ENCODE results near the gene GALNT7.
"Not testable (repeated sequence)": the region's sequence is repeated elsewhere in the genome, so short reads cannot be mapped to it uniquely, and the experiment has no call there.

The GALNT7 gene

GRCh38 chr4:173165706-173166105, 2.9 kb upstream of the GALNT7 start:
- no peak for DNase-seq (ENCODE audit: low read depth in 2 of 2)

GRCh38 chr4:173166491-173166890, 2.1 kb upstream of the GALNT7 start:
- DNase-seq (ENCODE audit: low read depth in 2 of 2) = no peak

- no peak for DNase-seq (ENCODE audit: low read depth in 2 of 2)
Measured at GRCh38 chr4:173167758-173168395, 734 bp upstream of the GALNT7 start.

GRCh38 chr4:173169178-173169427, 492 bp downstream of the GALNT7 start:
- no peak for DNase-seq (ENCODE audit: low read depth in 2 of 2)

DNA sequence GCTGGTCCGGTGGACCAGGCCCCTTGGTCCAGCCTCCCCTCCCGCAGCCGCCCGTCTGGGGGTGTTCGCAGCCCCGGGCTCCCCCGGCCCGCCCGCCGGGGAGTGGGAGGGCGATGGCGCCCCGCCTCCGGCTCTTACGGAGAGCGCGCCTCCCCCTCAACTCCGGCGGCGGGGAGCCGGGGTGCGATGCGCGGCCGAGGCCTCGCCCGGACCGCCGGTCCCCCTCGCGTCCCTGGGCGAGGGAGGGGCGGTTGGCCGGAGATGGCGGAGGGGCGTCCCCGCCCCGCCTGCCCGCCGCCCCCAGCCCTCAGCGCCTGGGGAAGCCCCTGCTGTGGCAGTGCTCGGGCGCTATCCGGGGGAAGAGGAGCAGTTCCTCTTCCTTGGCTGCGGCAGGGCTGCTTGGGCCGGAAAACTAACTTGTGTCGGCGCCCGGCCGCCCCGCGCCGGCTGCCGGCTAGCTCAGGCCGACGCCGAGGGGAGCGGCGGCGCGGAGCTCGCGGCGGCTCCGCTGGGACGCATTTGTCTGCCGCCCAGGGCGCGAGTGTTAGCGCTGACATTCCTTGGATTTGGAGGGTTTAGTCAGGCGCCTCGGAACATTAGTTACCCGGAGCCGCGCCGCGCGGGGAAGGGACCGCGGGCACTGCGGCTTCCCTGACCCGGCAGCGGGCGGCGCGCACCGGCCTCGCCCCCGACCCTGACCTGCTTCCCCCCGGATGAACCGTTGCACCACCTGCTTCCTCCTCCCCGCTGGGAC, 994 bp downstream of the GALNT7 start:
- peak; percentile 43 to 50 for DNase-seq (ENCODE audit: low read depth in 2 of 2)

GRCh38 chr4:173170182-173170778, 1.7 kb downstream of the GALNT7 start:
- DNase-seq (ENCODE audit: low read depth in 2 of 2) = no peak

GRCh38 chr4:173171098-173171497, 2.5 kb downstream of the GALNT7 start:
- DNase-seq (ENCODE audit: low read depth in 2 of 2) = no peak

- DNase-seq (ENCODE audit: low read depth in 2 of 2) = no peak
Measured at GRCh38 chr4:173171987-173172386, 3.4 kb downstream of the GALNT7 start.

- no peak for DNase-seq (ENCODE audit: low read depth in 2 of 2)
Measured at GRCh38 chr4:173174184-173174583, 5.6 kb downstream of the GALNT7 start.

DNA sequence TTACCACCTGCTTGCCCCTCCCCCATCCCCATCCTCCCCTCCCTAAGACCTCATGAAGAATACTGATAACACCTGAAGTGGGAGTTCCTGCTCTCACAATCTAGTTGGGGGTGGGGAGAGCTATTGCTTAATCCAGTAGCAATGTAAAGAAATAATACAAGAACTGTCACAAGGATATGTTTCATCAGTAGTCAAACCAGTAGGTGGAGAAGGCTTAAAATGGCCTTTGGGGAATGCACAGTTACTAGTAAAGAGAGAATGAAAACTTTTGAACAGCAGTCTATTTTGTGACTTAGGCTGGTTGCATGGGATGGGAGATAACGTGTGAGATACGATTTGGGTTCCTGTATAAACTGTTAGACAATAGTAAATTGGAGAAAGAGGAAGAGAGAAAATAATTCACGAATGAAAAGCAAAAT, 6.0 kb downstream of the GALNT7 start:
- DNase-seq (ENCODE audit: low read depth in 2 of 2) = no peak

GRCh38 chr4:173176010-173176409, 7.4 kb downstream of the GALNT7 start:
- DNase-seq (ENCODE audit: low read depth in 2 of 2) = no peak

GRCh38 chr4:173177232-173177631, 8.6 kb downstream of the GALNT7 start:
- DNase-seq (ENCODE audit: low read depth in 2 of 2) = no peak

DNA sequence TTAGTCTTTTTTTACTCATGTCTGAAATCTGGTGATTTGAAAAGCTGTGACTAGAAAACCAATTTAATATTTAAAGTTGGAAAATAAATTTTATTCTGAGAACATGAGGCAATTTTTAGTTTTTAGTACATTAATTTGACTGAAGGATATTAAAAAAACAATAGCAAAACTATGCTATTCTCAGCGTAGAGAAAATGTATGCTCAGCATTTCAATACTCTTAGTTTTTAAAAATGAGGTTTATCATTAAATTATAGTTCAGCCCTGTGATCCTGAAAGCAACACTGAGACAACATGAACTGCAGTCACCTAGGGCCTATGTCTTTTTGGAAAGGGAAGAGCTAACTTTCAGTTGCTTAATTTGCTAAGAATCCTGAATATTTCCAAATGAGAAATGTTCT, 9.5 kb downstream of the GALNT7 start:
- no peak for DNase-seq (ENCODE audit: low read depth in 2 of 2)

- no peak for DNase-seq (ENCODE audit: low read depth in 2 of 2)
Measured at GRCh38 chr4:173181848-173182247, 13.2 kb downstream of the GALNT7 start.

DNA sequence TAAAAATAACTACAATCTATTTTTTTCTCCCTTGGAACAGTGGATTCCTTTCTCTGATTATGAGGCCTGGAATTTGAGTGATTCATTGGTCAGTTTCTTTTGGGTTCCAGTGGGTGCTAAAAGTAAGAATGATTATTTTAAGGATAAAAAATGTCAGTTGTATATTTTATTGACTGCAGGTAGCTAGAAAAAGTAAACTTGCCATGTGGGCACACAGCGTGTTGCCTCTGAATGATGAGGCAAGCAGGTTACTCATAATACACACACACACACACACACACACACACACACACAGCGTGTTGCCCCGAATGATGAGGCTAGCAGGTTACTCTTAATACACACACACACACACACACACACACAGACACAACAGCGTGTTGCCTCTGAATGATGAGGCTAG, 13.8 kb downstream of the GALNT7 start:
- no peak for DNase-seq (ENCODE audit: low read depth in 2 of 2)

GRCh38 chr4:173183659-173184247, 15.1 kb downstream of the GALNT7 start:
- not testable (repeated sequence) for DNase-seq (ENCODE audit: low read depth in 2 of 2)

GRCh38 chr4:173185847-173186510, 17.4 kb downstream of the GALNT7 start:
- no peak for DNase-seq (ENCODE audit: low read depth in 2 of 2)

DNA sequence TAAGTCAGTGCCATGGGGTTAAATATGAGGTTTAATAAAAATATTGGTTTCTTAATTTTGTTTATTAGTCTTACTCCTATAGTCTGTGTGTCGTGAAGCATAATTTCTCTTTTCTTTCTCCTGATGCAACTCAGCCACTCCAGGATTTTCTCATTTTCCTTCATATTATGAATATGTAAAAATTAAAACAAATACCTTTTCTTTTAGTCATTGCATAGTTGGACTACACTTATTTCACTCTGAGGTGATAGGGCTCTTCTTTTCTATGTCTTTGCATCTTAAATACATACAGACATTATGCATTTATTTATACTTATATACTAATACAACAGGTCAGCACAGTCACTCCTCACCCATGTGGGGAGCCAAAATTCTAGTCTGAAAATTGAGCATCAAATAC, 19.1 kb downstream of the GALNT7 start:
- DNase-seq (ENCODE audit: low read depth in 2 of 2) = no peak

- no peak for DNase-seq (ENCODE audit: low read depth in 2 of 2)
Measured at GRCh38 chr4:173188648-173189047, 20.0 kb downstream of the GALNT7 start.

DNA sequence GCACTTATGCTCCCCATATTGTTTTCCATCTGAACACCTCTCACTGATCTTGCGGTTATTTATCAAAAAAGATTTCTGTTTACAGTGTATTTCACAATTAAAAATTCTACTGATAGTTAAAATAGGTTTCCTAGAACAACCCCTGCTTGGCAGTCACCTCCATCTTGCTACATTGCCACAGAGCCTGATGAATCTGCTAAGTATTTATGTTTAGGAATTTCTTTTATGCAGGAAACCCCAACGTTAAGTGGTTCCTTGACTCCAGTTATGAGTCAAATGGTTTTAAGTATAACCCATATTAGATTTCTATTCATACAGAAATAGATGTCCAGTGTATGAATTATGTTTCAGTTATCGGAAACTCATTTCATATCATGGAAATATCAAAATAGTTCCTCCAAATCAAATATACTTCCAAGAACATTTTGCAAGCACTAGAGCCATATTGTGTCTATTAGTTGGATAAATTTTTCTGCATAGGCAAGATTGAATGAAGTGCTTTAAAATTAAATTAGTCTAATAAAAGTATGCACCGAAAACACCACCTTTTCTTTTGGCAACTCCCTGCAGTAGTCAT, 20.6 kb downstream of the GALNT7 start:
- no peak for DNase-seq (ENCODE audit: low read depth in 2 of 2)

DNA sequence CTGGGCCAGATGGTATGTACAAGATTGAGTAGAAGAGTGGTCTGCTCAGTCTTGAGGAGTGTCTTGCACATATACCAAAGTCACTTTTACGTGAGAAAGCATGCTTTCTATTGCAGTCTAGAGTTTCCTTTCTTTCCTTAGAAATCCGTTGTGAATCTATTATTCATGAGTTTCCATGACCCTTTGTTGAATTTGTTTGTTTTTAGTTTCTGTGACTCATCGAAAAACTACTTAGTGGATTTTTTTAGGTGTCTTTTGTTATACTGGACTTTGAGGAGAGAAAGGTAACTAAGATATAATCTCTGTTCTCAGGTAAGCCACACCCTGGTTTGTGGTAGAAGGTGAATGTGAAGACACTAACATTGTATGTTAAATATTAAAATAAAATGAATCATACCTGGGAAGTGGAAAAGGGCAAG, 23.0 kb downstream of the GALNT7 start:
- DNase-seq (ENCODE audit: low read depth in 2 of 2) = no peak

Data from stimulated activated CD4-positive, alpha-beta T cell treated with anti-CD3 and anti-CD28 coated beads, Interleukin-4, amount 100 ng/mL, for 48 hours (primary cell).